Measurements from ENCODE around the gene PCDH15.

PCDH15 gene

DNA sequence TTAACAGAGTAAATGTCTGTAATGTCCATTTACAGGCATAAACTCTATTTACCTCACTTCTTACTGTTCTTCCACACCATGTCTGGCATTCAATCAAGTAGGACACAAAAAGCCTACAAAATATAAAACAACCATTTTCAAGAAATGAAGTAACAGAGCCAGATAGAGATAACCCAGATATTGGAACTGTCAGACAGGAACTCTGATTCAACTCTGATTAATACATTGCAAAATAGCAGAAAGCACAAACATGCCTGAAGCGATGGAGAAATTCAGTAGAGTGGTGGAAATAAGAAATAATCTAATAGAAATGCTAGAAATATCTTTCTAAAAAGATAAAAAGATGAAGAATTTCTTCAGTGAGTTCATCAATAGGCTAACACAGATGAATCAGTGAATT, 964.4 kb downstream of the PCDH15 start:
- DNase-seq = no peak

DNA sequence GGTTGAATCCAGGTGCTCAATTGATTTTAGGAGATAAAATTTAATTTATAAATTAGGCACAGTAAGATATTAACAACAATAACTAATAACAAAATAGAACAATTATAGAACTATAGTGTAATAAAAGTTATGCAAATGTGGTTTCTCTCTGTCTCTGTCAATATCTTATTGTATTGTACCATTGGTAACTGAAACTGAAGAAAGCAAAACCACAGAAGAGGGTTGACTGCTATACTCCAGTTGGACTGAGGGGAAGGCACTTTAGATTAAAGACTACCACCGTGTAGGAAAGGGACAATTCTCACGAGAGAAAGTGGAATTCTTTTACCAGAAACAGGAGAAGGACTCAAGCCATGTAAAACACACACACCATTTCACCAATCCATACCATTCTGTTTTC, 967.1 kb downstream of the PCDH15 start:
- no peak for DNase-seq

DNA sequence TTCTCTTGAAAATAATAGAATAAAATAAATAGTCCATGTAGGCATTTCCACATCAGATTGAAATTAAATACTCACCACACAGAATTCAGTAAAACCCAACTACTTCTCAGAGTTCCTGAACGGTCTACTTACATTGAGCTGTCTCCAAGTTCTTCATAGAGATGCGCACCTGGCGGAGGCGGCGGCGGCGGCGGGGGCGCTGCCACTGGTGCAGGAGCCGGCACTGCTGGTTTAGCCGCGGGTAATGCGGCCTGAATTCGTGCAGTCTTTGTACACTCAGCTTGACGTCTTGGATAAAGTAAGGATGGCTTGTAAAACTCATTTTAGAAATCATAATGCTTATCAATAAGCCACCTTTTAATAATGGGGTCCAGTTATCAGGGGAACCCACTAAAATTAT, 973.8 kb downstream of the PCDH15 start:
- DNase-seq = no peak

DNA sequence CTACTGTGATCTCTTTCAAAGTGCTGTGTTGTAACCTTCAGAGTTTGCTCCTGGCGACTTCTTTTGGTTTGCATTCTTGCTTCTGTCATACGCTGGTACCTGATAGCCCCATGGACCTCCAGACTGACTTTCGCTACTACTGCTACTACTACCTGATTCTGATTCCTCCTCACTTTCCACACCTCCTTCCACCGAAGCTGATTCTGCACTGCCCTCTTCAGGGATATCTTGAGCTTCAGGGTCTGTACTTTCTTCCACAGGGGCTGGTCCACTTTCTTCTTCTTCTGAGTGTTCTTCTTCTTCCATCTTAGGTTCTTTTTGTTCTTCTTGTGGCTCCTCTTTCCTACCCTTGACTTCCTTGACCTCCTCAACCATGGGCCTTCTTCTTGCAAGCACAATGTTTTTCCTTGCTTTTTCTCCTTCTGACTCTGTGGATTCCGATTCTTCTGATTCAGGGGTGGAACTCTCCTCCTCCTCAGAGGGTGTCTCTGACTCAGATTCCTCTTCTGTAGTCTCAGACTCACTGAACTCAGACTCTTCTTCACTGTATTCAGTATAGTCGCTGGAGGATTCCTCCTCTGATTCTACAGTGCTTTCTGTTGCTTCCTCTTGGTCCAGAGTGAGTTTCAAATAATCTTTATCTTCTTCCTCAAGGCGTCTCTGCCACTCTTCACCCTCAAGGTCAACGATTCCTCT, 992.2 kb downstream of the PCDH15 start:
- DNase-seq = no peak

DNA sequence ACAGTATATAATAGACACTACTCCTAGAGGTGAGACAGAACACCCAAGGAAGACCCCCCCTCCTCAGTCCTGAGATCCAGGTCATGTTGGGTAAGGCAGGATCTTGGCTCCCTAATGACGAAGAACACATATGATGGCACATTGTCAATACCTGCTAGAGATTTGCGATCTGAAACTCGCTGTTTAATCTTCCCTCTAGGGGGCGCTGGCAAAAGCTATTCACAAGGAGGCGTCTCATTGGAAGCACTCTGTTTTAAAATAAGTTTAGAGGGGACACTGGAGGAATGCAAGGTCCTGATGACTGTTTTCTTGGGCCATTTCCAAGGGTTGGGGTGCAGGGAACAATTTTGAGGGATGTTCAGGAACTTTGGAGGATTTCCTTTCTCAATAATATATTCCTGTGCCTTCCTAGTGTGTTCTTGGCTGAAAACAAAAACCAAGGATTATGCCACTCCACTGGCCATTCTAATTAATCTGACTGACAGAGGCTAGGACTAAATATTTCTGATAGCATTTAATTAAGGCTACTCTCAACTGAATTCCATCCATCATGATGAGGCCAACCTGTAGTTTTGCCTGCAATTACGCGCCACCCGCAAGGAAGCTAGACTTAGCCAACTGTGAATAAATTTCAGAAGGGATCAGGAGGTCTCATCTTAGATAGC, 1014.7 kb downstream of the PCDH15 start:
- DNase-seq = no peak

DNA sequence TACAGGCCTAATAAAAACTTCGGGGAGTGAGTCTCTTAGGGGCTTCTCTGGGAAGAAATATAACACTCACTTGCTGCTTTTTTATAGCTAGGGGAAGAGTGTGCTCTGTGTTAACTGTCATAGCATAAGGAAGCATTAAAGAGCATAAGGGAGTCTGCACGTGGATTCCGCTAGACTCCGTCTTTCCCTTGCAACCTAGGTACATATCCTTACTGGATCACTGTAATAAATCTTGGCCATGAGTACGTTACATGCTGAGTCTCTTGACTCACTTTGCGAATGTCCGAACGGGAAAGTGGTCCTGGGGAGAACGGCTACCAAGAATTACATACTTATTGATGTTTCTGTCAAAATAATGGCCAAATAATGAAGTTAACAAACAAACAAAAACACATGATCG, 1029.3 kb downstream of the PCDH15 start:
- DNase-seq = no peak

DNA sequence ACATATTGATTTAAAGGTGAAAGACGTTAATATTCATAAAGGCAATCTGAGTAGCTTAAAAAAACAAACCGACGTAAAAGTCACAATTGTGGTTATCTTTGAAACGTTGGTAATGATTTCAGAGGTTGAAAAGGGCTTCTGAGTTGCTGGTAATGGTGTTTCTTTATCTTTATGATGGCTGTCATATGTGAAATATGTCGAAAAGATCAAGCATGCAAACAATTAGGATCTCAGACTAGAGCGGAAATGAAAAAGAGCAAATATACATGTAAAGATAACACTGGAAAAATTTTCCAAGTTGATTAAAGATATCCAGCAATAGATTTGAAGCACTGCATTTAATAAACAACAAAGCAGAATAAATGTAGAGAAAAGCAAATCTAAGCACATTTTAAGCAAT, 1030.1 kb downstream of the PCDH15 start:
- no peak for DNase-seq

DNA sequence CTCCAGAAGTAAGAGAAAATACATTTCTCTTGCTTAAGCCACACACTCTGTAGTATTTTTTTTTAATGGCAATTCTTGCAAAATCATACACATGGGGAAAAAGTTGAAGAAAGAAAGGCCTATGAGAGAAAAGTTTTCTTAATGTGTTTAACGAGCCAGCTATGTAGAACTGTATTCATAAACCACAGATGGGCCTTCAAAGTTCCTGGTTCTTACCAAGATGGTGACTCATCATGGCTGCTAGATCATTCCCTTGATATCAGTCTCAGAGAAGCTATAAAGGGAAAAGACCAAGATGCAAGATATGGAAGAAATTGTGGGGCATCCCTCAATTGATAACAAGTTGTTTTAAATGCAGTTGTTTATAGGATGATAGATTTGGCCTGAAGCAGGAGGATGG, 1035.7 kb downstream of the PCDH15 start:
- no peak for DNase-seq

DNA sequence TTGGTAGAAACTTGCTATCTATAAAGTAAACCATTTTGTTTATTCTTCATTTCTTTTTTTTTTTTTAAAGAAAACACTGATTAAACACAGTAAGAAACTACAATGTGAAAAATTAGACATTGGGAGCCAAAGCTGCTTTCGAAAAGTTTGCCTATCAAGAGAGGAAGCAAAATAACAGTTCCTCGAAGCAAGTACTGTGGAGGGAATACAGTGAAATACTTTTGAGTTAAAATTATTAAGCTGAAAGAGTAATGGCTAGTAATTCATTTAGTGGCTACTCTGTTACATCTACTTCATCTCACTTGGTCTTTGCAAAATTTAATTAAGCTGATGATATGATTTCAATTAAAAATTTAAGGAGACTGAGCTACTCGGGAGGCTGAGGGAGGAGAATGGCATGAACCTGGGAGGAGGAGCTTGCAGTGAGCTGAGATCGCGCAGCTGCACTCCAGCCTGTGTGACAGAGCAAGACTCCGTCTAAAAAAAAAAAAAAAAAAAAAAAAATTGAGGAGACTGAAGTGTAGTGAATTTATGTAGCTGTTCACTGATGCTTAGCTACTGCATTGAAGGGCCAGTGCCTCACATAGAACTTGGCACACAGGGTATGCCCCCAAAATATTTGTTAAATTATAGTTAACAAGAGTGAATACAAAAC, 1046.3 kb downstream of the PCDH15 start:
- DNase-seq = no peak
